RWPE1 (cell line): ENCODE results near the gene BSCL2.
"Not testable (repeated sequence)": the region's sequence is repeated elsewhere in the genome, so short reads cannot be mapped to it uniquely, and the experiment has no call there.

Experiments used
- CTCF ChIA-PET: fragments of 350-600 bp; sonication (Branson Sonifier 250); formaldehyde crosslinking; extraction: SDS; loops from one replicate; lab custom pipeline; 2021; lab: Yijun Ruan, JAX
- POLR2A ChIA-PET: fragments of 400-600 bp; formaldehyde crosslinking; extraction: SDS; loops from one replicate; lab custom pipeline; 2020; ENCODE audit warnings: antibody characterized with exemption; ENCODE audit not compliant: low non-redundant PET; lab: Yijun Ruan, JAX
- DNase-seq: peaks from one replicate; pipeline ENCODE4 v3.0.0; 2012; ENCODE audit warnings: low spot score
- H3K27ac ChIP-seq: fragments of 450-650 bp; 2 replicates; pipeline ENCODE4 v1.5.1; 2017
- TF ChIP-seq, protein P1 (sequence below): fragments of 450-650 bp; conservative IDR thresholded peaks from 2 replicates; pipeline ENCODE4 v1.5.1; 2017; ENCODE audit warnings: low read depth, mild to moderate bottlenecking

The BSCL2 gene

DNA sequence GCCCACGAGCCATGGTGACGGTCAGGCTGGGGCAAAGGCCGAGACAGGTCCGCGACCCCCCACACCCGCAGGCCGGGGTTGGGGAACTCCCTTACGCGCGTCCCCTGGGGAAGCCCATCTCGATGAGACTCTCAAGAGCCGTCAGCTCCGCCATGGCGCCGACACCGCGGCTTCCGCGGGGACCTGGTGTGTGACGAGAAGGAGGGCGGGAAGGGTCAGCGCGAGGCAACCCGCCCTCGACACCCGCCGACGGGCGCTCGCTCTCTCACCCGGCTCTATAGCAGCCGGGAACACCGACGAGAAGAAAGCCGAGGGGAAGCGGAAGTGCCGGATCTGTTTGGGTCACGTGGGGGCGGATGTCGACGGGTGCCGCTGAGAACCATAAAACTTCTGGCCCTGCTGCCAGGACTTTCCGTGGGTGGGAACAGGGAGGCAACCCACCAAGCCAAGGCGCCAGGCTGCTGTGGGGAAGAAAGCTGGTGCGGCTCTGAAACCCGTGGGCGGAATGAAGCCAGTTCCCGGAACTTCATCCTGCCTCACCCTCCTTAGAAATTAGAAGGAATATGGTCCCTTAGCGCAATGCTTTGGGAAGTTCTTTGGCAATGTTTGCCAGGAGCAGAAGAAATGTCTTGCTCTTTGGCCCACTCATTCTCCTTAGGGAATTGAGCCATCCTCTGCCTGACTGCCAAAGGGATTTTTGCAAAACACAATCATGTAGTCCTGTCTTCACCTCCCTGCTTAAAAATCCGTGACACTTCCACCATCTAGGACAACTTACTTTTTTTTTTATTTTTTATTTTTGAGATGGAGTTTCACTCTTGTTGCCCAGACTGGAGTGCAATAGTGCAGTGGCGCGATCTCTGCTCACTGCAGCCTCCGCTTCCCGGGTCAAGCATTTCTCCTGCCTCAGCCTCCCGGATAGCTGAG is 28.2 kb downstream of the BSCL2 start, which contains the start of gene UBXN1:
TSS of gene UBXN1 (minus strand) at position 304 of the 927 bp plus-strand sequence. CDS start at position 154, 150 bp downstream.
- peak within 1 kb of the TSS; percentile 88 for H3K27ac ChIP-seq
- peak; percentile 79 for DNase-seq
- TF ChIP-seq, protein P1, sequence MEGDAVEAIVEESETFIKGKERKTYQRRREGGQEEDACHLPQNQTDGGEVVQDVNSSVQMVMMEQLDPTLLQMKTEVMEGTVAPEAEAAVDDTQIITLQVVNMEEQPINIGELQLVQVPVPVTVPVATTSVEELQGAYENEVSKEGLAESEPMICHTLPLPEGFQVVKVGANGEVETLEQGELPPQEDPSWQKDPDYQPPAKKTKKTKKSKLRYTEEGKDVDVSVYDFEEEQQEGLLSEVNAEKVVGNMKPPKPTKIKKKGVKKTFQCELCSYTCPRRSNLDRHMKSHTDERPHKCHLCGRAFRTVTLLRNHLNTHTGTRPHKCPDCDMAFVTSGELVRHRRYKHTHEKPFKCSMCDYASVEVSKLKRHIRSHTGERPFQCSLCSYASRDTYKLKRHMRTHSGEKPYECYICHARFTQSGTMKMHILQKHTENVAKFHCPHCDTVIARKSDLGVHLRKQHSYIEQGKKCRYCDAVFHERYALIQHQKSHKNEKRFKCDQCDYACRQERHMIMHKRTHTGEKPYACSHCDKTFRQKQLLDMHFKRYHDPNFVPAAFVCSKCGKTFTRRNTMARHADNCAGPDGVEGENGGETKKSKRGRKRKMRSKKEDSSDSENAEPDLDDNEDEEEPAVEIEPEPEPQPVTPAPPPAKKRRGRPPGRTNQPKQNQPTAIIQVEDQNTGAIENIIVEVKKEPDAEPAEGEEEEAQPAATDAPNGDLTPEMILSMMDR = no peak
- POLR2A ChIA-PET = interaction anchor here (0.9 to 1.1 kb wide), 2 partner anchors 30 to 47 kb away, joined by 4 to 6 read pairs; no protein-coding TSS in a partner anchor
- CTCF ChIA-PET = no interaction called here

DNA sequence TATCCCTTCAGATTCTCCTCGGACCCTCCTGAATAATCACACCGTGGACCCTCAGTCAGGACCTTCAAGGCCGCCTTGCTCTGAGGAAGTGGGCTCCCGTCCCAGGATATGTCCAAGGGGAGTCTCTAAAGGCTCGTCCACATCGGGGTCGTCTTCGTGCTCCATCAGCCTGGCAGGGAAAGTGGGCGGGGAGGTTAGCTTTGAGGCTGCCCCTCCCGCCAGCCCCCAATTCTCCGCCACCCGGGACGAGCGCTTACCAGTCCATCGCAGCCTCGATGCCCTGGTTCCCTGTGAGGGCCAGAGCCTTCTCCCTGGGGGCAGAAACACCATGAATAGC is 28.8 kb downstream of the BSCL2 start:
- H3K27ac ChIP-seq = peak overlapping the region; percentile 88
- no peak for DNase-seq
- CTCF ChIA-PET = no interaction called here
- TF ChIP-seq, protein P1 = no peak
- POLR2A ChIA-PET = no interaction called here

DNA sequence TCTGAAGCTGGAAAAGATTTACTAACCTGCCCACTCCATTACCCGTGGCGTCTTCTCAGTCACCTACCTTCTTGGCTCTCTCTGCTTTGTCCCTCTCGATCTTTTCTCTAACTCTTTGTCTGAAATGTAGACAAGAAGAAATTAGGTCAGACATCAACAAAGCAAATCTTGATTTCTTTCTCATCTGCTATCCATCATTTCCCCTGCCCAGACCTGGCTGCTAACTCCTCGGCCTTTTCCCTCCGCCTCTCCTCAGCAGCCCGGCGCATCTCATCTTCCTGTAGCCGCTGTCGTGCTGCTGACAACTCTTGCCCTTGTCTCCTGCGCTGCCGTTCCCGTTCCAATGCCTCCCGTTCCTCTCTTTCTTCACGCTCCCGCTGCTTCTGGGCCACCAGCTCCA is 29.5 kb downstream of the BSCL2 start:
- CTCF ChIA-PET = no interaction called here
- H3K27ac ChIP-seq = peak overlapping the region; percentile 88

DNA sequence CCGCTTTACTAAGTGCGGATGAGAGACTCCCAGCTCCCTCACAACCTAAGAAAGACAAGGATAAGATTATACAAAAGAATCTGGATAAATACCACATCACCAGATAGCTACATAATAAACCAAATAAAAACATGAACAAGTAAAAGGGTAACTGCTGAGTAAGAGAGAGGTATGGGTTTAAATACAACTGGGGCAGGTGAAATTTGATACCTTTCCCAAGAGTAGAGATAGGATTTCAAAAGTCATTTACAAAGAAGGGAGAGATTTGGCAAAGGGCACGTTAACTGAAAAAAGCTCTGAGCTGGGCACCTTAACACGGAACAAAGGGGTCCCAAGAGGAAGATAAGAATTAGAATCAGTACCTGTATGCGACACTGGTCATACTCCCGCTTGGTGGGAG is 30.1 kb downstream of the BSCL2 start:
- TF ChIP-seq, protein P1 = no peak
- DNase-seq = no peak
- H3K27ac ChIP-seq = peak overlapping the region; percentile 88
- CTCF ChIA-PET = interaction anchor here (0.5 to 0.6 kb wide), 2 partner anchors 18 to 21 kb away, joined by 3 to 4 read pairs; no protein-coding TSS in a partner anchor
- POLR2A ChIA-PET = interaction anchor here (0.6 to 1.5 kb wide), 2 partner anchors 12 to 281 kb away, joined by 4 to 6 read pairs; partner anchors contain the start of genes C11orf98 and CSKMT

More for the DNA sequence above, 29.5 kb downstream of the BSCL2 start:
- TF ChIP-seq, protein P1 = no peak
- no peak for DNase-seq
- POLR2A ChIA-PET = interaction anchor here (1.5 kb wide), 1 partner anchor 13 kb away, joined by 4 read pairs; the partner anchor contains the start of genes C11orf98 and CSKMT

DNA sequence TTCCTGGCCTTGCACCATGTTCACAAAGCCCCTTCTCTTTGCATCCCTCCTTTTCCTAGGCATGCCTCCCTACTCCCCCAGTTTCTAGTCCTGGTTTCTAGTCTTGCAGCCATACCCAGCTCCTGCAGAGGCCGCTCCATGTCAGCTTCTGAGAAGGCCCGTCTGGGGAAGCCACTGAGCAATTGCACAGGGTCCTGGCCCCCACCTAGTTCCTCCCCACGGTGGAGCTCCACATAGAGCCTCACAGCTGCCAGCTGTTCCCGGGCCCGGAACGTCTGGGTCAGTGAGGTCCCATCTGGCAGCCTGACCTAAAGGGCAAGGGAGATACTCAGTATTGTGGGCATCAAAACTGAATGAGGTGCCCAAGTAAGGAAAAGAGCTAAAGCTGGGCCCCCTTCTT is 30.5 kb downstream of the BSCL2 start:
- POLR2A ChIA-PET = interaction anchor here (0.6 to 1.5 kb wide), 2 partner anchors 12 to 281 kb away, joined by 4 to 6 read pairs; partner anchors contain the start of genes C11orf98 and CSKMT
- TF ChIP-seq, protein P1 = no peak
- peak overlapping the region; percentile 61 for H3K27ac ChIP-seq
- CTCF ChIA-PET = interaction anchor here (0.6 kb wide), 1 partner anchor 18 kb away, joined by 3 read pairs; no protein-coding TSS in a partner anchor
- DNase-seq = no peak

DNA sequence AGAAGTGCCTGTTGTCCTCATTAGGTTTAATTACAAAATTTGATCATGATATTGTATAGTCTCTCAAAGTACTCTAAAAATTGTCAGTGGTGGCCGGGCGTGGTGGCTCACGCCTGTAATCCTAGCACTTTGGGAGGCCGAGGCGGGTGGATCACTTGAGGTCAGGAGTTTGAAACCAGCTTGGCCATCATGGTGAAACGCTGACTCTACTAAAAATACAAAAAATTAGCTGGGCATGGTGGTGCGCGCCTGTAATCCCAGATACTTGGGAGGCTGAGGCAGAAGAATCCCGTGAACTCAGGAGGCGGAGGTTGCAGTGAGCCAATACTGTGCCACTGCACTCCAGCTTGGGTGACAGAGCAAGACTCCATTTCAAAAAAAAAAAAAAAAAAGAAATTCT is 31.8 kb downstream of the BSCL2 start:
- CTCF ChIA-PET = interaction anchor here (0.6 kb wide), 1 partner anchor 30 kb away, joined by 3 read pairs; no protein-coding TSS in a partner anchor
- POLR2A ChIA-PET, DNase-seq: not testable (repeated sequence)
- peak overlapping the region; percentile 57 for H3K27ac ChIP-seq
